Upper lobe of left lung (tissue), 6 donors: ENCODE data around the gene CELSR1. TPM values are rescaled to one million over a fixed set of nuclear protein-coding genes. Genes with fewer than 3 reads are reported as not detected.
"Not testable (repeated sequence)": the region's sequence is repeated elsewhere in the genome, so short reads cannot be mapped to it uniquely, and the experiment has no call there.

Experiments
- ATAC-seq, 2 donors: fragments of 200-7000 bp; cut with Tn5 transposase; one replicate each; pipeline ENCODE4 v1.9.1; 2022; ENCODE audit warnings: mild to moderate bottlenecking in 2 of 2, moderate library complexity in 2 of 2; ENCODE audit not compliant: low FRiP score in 2 of 2
- DNase-seq, 2 donors: peaks; one replicate each; pipeline ENCODE4 v3.0.0-alpha.2; 2019 to 2020
- H3K27ac ChIP-seq, 4 donors: fragments of 200-600 bp; sonication (generic); one replicate each; pipeline ENCODE4 v1.5.1; 2016 to 2019
- H3K27me3 ChIP-seq, 4 donors: fragments of 200-600 bp; sonication (generic); one replicate each; pipeline ENCODE4 v1.5.1; 2017 to 2019
- H3K36me3 ChIP-seq, 4 donors: fragments of 200-600 bp; sonication (generic); one replicate each; pipeline ENCODE4 v1.5.1; 2016 to 2019
- H3K4me1 ChIP-seq, 4 donors: fragments of 200-600 bp; sonication (generic); one replicate each; pipeline ENCODE4 v1.5.1; 2018 to 2019
- H3K4me3 ChIP-seq, 4 donors: fragments of 200-600 bp; sonication (generic); one replicate each; pipeline ENCODE4 v1.5.1; 2017 to 2019; ENCODE audit warnings: mild to moderate bottlenecking in 2 of 4, moderate library complexity in 1 of 4
- H3K9me3 ChIP-seq, 4 donors: fragments of 200-600 bp; sonication (generic); one replicate each; pipeline ENCODE4 v1.5.1; 2018 to 2019
- CTCF ChIP-seq, 6 experiments: fragments of 450-650 bp in 4 of 6; fragments of 200-600 bp in 2 of 6; sonication (generic) in 2 of 6; IDR thresholded peaks; one replicate each; pipeline ENCODE4 v1.5.1; 2016 to 2019; ENCODE audit warnings: antibody characterized with exemption in 6 of 6
- EP300 ChIP-seq, 4 donors: sonication (generic); formaldehyde crosslinking; IDR thresholded peaks; one replicate each; pipeline ENCODE4 v1.5.1; 2017; ENCODE audit warnings: antibody characterized with exemption in 4 of 4, control low read depth in 2 of 4
- POLR2A ChIP-seq, 4 donors: fragments of 450-650 bp; IDR thresholded peaks; one replicate each; pipeline ENCODE4 v1.5.1; 2016 to 2017; ENCODE audit warnings: antibody characterized with exemption in 4 of 4, mild to moderate bottlenecking in 2 of 4
- POLR2AphosphoS5 ChIP-seq, 2 donors: sonication (generic); formaldehyde crosslinking; IDR thresholded peaks; one replicate each; pipeline ENCODE4 v1.5.1; 2017; ENCODE audit warnings: antibody characterized with exemption in 2 of 2
- WGBS, 2 donors: methylation state at CpG; one replicate each; pipeline ENCODE4 v1.1.5; 2017 to 2018; 5-methylcytosine and 5-hydroxymethylcytosine counted together
- total RNA-seq, 6 donors: library from RNA; depleted of rRNA in 4 of 6; stranded (reverse); fragments of >200 nt in 4 of 6; gene quantifications; one replicate each; pipeline versions ENCODE4 v1.1.0 to v1.2.1, GENCODE V29; 2016 to 2021
- donor health status: DM: no; HTN: no; CAD: no; lungs with moderate emphysema.
- donor health status: DM: no; HTN: yes; CAD: no; lungs with severe emphysema.

The CELSR1 gene
- total RNA-seq, 6 donors from 2014 or later = 45.1 to 145 (median 80.1) TPM

GRCh38 chr22:46397514-46397913, 139.9 kb downstream of the CELSR1 start:
- no peak overlapping the region for H3K27ac ChIP-seq
- no peaks in the 10 kb centered on the region for H3K27me3 ChIP-seq
- no peak overlapping the region for H3K4me3 ChIP-seq
- DNase-seq (no peak), ATAC-seq (no peak)
- no peaks in the 10 kb centered on the region for H3K4me1 ChIP-seq
- peaks cover 0 to 14% (median 5%) of the 10 kb centered on the region in 4 donors for H3K36me3 ChIP-seq
- TF ChIP-seq POLR2A (IDR thresholded peaks at IDR 0.05) (no peak), EP300 (IDR thresholded peaks at IDR 0.05) (no peak), CTCF (IDR thresholded peaks at IDR 0.05) (no peak), POLR2AphosphoS5 (IDR thresholded peaks at IDR 0.05) (no peak)
- no peaks in the 10 kb centered on the region for H3K9me3 ChIP-seq
- WGBS, 2 donors = 84 to 92% methylated on average over 10 to 18 of the region's 18 CpGs

- DNase-seq, H3K9me3 ChIP-seq, ATAC-seq, H3K27me3 ChIP-seq, H3K4me1 ChIP-seq, H3K27ac ChIP-seq, H3K4me3 ChIP-seq: not testable (repeated sequence)
- peaks cover 0 to 14% (median 5%) of the 10 kb centered on the region in 4 donors for H3K36me3 ChIP-seq
- WGBS, 2 donors = 85 to 96% methylated on average over 3 to 5 of the region's 5 CpGs
These were observed 140.4 kb downstream of the CELSR1 start for GRCh38 chr22:46397049-46397448.

- H3K4me3 ChIP-seq = no peak overlapping the region
- peak in 1 of 2 donors; percentile 1 for ATAC-seq
- H3K4me1 ChIP-seq = no peaks in the 10 kb centered on the region
- no peak overlapping the region for H3K27ac ChIP-seq
- TF ChIP-seq POLR2A (IDR thresholded peaks at IDR 0.05) = no peak
- TF ChIP-seq CTCF (IDR thresholded peaks at IDR 0.05) = no peak
- no peak for TF ChIP-seq POLR2AphosphoS5 (IDR thresholded peaks at IDR 0.05)
- TF ChIP-seq EP300 (IDR thresholded peaks at IDR 0.05) = no peak
- H3K9me3 ChIP-seq = no peaks in the 10 kb centered on the region
- H3K27me3 ChIP-seq = no peaks in the 10 kb centered on the region
- 93 to 97% methylated on average over 12 to 13 of the region's 13 CpGs for WGBS, 2 donors
- H3K36me3 ChIP-seq = peaks cover 0 to 14% (median 5%) of the 10 kb centered on the region in 4 donors
- no peak for DNase-seq
These were observed 142.3 kb downstream of the CELSR1 start for GRCh38 chr22:46395145-46395544.

- 94 to 100% methylated on average over 1 to 13 of the region's 14 CpGs for WGBS, 2 donors
- ATAC-seq (no peak), DNase-seq (no peak)
- no peaks in the 10 kb centered on the region for H3K27me3 ChIP-seq
- no peaks in the 10 kb centered on the region for H3K9me3 ChIP-seq
- H3K4me3 ChIP-seq = no peak overlapping the region
- no peak for TF ChIP-seq POLR2AphosphoS5 (IDR thresholded peaks at IDR 0.05)
- TF ChIP-seq EP300 (IDR thresholded peaks at IDR 0.05) = no peak
- peaks cover 0 to 14% (median 5%) of the 10 kb centered on the region in 4 donors for H3K36me3 ChIP-seq
- no peaks in the 10 kb centered on the region for H3K4me1 ChIP-seq
- no peak overlapping the region for H3K27ac ChIP-seq
These were observed 142.8 kb downstream of the CELSR1 start for GRCh38 chr22:46394622-46395021.

GRCh38 chr22:46393873-46394272, 143.5 kb downstream of the CELSR1 start:
- TF ChIP-seq POLR2A (IDR thresholded peaks at IDR 0.05) (no peak), EP300 (IDR thresholded peaks at IDR 0.05) (no peak), CTCF (IDR thresholded peaks at IDR 0.05) (no peak), POLR2AphosphoS5 (IDR thresholded peaks at IDR 0.05) (no peak)
- Histone ChIP-seq H3K4me1 (no peaks in the 10 kb centered on the region), H3K36me3 (peaks cover 0 to 14% (median 5%) of the 10 kb centered on the region in 4 donors), H3K9me3 (no peaks in the 10 kb centered on the region), H3K4me3 (no peak overlapping the region), H3K27ac (no peak overlapping the region), H3K27me3 (no peaks in the 10 kb centered on the region)
- 73 to 76% methylated on average over 13 to 14 of the region's 14 CpGs for WGBS, 2 donors
- ATAC-seq (no peak), DNase-seq (no peak)

GRCh38 chr22:46392137-46392844, 145.1 kb downstream of the CELSR1 start:
- ATAC-seq (no peak), DNase-seq (no peak)
- H3K4me3 ChIP-seq = no peak overlapping the region
- no peaks in the 10 kb centered on the region for H3K27me3 ChIP-seq
- no peaks in the 10 kb centered on the region for H3K4me1 ChIP-seq
- no peak for TF ChIP-seq CTCF (IDR thresholded peaks at IDR 0.05)
- TF ChIP-seq POLR2AphosphoS5 (IDR thresholded peaks at IDR 0.05) = no peak
- no peak for TF ChIP-seq EP300 (IDR thresholded peaks at IDR 0.05)
- no peak for TF ChIP-seq POLR2A (IDR thresholded peaks at IDR 0.05)
- peaks cover 0 to 7% (median 2%) of the 10 kb centered on the region in 4 donors for H3K36me3 ChIP-seq
- H3K27ac ChIP-seq = no peak overlapping the region
- H3K9me3 ChIP-seq = no peaks in the 10 kb centered on the region
- 89 to 90% methylated on average over 14 to 16 of the region's 16 CpGs for WGBS, 2 donors
